Esophagus squamous epithelium (tissue), 5 donors: Measurements from ENCODE around the gene OVCH1. TPM values are rescaled to one million over a fixed set of nuclear protein-coding genes. Genes with fewer than 3 reads are reported as not detected.

Experiments
- DNase-seq: peaks from one replicate; lab custom pipeline; 2025; lab: John Stamatoyannopoulos, UW
- H3K27ac ChIP-seq, 4 donors: fragments of 200-600 bp; sonication (generic); one replicate each; pipeline ENCODE4 v1.5.1; 2016 to 2019; ENCODE audit warnings: mild to moderate bottlenecking in 1 of 4
- H3K27me3 ChIP-seq, 4 donors: fragments of 200-600 bp; sonication (generic); 1 replicate in 3 of 4; 2 replicates in 1 of 4; pipeline versions ENCODE4 v1.5.1 to v1.6.0; 2017 to 2021; ENCODE audit warnings: antibody characterized with exemption in 1 of 4
- H3K36me3 ChIP-seq, 3 donors: fragments of 200-600 bp; sonication (generic); one replicate each; pipeline ENCODE4 v1.5.1; 2016 to 2019
- H3K4me1 ChIP-seq, 3 donors: fragments of 200-600 bp; sonication (generic); one replicate each; pipeline ENCODE4 v1.5.1; 2017 to 2019
- H3K4me3 ChIP-seq, 4 donors: fragments of 200-600 bp; sonication (generic); 1 replicate in 3 of 4; 2 replicates in 1 of 4; pipeline ENCODE4 v1.5.1; 2016 to 2019; ENCODE audit warnings: mild to moderate bottlenecking in 2 of 4, moderate library complexity in 1 of 4
- H3K9me3 ChIP-seq, 3 donors: fragments of 200-600 bp; sonication (generic); one replicate each; pipeline ENCODE4 v1.5.1; 2016 to 2019
- POLR2A ChIP-seq, 4 donors: fragments of 450-650 bp; IDR thresholded peaks; one replicate each; pipeline ENCODE4 v1.6.1; 2017; ENCODE audit warnings: antibody characterized with exemption in 4 of 4, mild to moderate bottlenecking in 4 of 4, moderate library complexity in 3 of 4
- WGBS, 2 donors: methylation state at CpG; one replicate each; pipeline ENCODE4 v1.1.5; 2018; 5-methylcytosine and 5-hydroxymethylcytosine counted together
- intact Hi-C: fragments of 100-400 bp; cut with DNase I; formaldehyde crosslinking; loops from one replicate; pipeline ENCODE4 v1.15.0; 2022
- total RNA-seq, 4 donors: library from RNA; depleted of rRNA; stranded (reverse); fragments of >200 nt; gene quantifications; one replicate each; pipeline ENCODE4 v1.1.0, GENCODE V29; 2016
- TF ChIP-seq, protein P1 (sequence below), 6 experiments: fragments of 450-650 bp in 4 of 6; fragments of 200-600 bp in 2 of 6; sonication (generic) in 2 of 6; IDR thresholded peaks; one replicate each; pipeline ENCODE4 v1.5.1; 2016 to 2019; ENCODE audit warnings: antibody characterized with exemption in 6 of 6, mild to moderate bottlenecking in 4 of 6, moderate library complexity in 4 of 6
- donor health status: DM: yes; HTN: yes; CAD: no.

The OVCH1 gene
- total RNA-seq, 4 donors from 2014 or later: 0.38 TPM; not detected in 3

GRCh38 chr12:29463198-29463597 lies 34.3 kb downstream of the OVCH1 start:
- Histone ChIP-seq H3K36me3 (no peaks in the 10 kb centered on the region), H3K27me3 (no peaks in the 10 kb centered on the region), H3K4me3 (no peak overlapping the region), H3K27ac (no peak overlapping the region), H3K9me3 (no peaks in the 10 kb centered on the region), H3K4me1 (no peaks in the 10 kb centered on the region)
- no peak for DNase-seq
- no peak for TF ChIP-seq POLR2A (IDR thresholded peaks at IDR 0.05)
- TF ChIP-seq, protein P1, sequence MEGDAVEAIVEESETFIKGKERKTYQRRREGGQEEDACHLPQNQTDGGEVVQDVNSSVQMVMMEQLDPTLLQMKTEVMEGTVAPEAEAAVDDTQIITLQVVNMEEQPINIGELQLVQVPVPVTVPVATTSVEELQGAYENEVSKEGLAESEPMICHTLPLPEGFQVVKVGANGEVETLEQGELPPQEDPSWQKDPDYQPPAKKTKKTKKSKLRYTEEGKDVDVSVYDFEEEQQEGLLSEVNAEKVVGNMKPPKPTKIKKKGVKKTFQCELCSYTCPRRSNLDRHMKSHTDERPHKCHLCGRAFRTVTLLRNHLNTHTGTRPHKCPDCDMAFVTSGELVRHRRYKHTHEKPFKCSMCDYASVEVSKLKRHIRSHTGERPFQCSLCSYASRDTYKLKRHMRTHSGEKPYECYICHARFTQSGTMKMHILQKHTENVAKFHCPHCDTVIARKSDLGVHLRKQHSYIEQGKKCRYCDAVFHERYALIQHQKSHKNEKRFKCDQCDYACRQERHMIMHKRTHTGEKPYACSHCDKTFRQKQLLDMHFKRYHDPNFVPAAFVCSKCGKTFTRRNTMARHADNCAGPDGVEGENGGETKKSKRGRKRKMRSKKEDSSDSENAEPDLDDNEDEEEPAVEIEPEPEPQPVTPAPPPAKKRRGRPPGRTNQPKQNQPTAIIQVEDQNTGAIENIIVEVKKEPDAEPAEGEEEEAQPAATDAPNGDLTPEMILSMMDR (IDR thresholded peaks at IDR 0.05): no peak
- intact Hi-C loops: no loop called here
- 70 to 78% methylated on average over 4 of the region's 4 CpGs for WGBS, 2 donors

GRCh38 chr12:29460082-29460481 lies 37.4 kb downstream of the OVCH1 start:
- Histone ChIP-seq H3K27me3 (no peaks in the 10 kb centered on the region), H3K36me3 (no peaks in the 10 kb centered on the region), H3K27ac (no peak overlapping the region), H3K4me3 (no peak overlapping the region), H3K4me1 (no peaks in the 10 kb centered on the region), H3K9me3 (no peaks in the 10 kb centered on the region)
- DNase-seq: no peak
- TF ChIP-seq POLR2A (IDR thresholded peaks at IDR 0.05): no peak
- TF ChIP-seq, protein P1 (IDR thresholded peaks at IDR 0.05): no peak
- intact Hi-C loops: no loop called here
- WGBS, 2 donors: 85 to 90% methylated on average over 2 of the region's 2 CpGs

DNA sequence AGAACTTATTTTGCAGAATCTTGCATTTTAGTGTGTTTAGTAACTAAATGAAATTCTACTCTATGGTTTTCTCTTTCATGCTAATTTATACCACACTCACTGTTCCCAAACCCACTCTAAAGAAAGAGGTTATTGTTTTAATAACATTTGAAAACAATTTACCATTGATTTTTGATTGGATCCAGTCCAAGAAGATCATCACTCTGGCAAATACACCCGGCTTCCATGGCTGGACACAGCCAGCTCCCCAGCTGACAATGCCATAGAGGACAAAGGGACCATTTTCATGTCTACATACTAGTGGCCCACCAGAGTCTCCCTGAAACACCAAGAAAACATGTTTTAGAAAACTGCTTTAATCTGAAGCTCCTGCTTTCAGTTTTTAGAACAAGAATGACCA lies 42.4 kb downstream of the OVCH1 start:
- Histone ChIP-seq H3K36me3 (no peaks in the 10 kb centered on the region), H3K27ac (no peak overlapping the region), H3K27me3 (no peaks in the 10 kb centered on the region), H3K4me1 (no peaks in the 10 kb centered on the region), H3K4me3 (no peak overlapping the region), H3K9me3 (no peaks in the 10 kb centered on the region)
- 38 to 43% methylated on average over 1 of the region's 1 CpG for WGBS, 2 donors
- TF ChIP-seq, protein P1 (IDR thresholded peaks at IDR 0.05): no peak
- TF ChIP-seq POLR2A (IDR thresholded peaks at IDR 0.05): no peak
- intact Hi-C loops: no loop called here
- no peak for DNase-seq

- Histone ChIP-seq H3K4me3 (no peak overlapping the region), H3K4me1 (no peaks in the 10 kb centered on the region), H3K36me3 (no peaks in the 10 kb centered on the region), H3K27me3 (no peaks in the 10 kb centered on the region), H3K9me3 (no peaks in the 10 kb centered on the region), H3K27ac (no peak overlapping the region)
- intact Hi-C loops: no loop called here
- no peak for DNase-seq
- TF ChIP-seq, protein P1 (IDR thresholded peaks at IDR 0.05): no peak
- no peak for TF ChIP-seq POLR2A (IDR thresholded peaks at IDR 0.05)
- 73 to 89% methylated on average over 2 of the region's 2 CpGs for WGBS, 2 donors
Measured at GRCh38 chr12:29451888-29452287, 45.6 kb downstream of the OVCH1 start.

- no peaks in the 10 kb centered on the region for H3K4me1 ChIP-seq
- no peak overlapping the region for H3K4me3 ChIP-seq
- DNase-seq: no peak
- no peaks in the 10 kb centered on the region for H3K27me3 ChIP-seq
- H3K9me3 ChIP-seq: no peaks in the 10 kb centered on the region
- no peaks in the 10 kb centered on the region for H3K36me3 ChIP-seq
- WGBS, 2 donors: 45 to 68% methylated on average over 3 to 4 of the region's 4 CpGs
- TF ChIP-seq, protein P1 (IDR thresholded peaks at IDR 0.05): no peak
- no peak for TF ChIP-seq POLR2A (IDR thresholded peaks at IDR 0.05)
- intact Hi-C loops: no loop called here
- H3K27ac ChIP-seq: no peak overlapping the region
Measured at GRCh38 chr12:29448157-29448556, 49.3 kb downstream of the OVCH1 start.
